HL-60 (cell line): ENCODE data around the gene IL27RA.

Experiments
- CTCF ChIP-seq: IDR thresholded peaks from one replicate; pipeline ENCODE4 v1.5.1; 2011; ENCODE audit warnings: low read length, control low read depth, inconsistent platforms; ENCODE audit not compliant: insufficient read depth
- POLR2AphosphoS5 ChIP-seq: IDR thresholded peaks from 2 replicates; pipeline ENCODE4 v1.6.1; 2012; ENCODE audit warnings: low read depth

- TF ChIP-seq CTCF (no peak), POLR2AphosphoS5 (no peak)
These were observed 42.1 kb upstream of the IL27RA start for GRCh38 chr19:13989487-13989886.
